Spleen (tissue), 11 donors: Measurements from ENCODE around the gene ADIPOR2. TPM values are rescaled to one million over a fixed set of nuclear protein-coding genes. Genes with fewer than 3 reads are reported as not detected.
"Not testable (repeated sequence)": the region's sequence is repeated elsewhere in the genome, so short reads cannot be mapped to it uniquely, and the experiment has no call there.

Source experiments
- DNase-seq: peaks from one replicate; pipeline ENCODE4 v3.0.0-alpha.2; 2020
- H3K27ac ChIP-seq, 8 donors: fragments of 200-600 bp; sonication (generic) in 7 of 8; 1 replicate in 4 of 8; 2 replicates in 4 of 8; pipeline versions ENCODE4 v1.5.0 to v1.8.0; 2016 to 2021; ENCODE audit warnings: inconsistent platforms in 4 of 8, mild to moderate bottlenecking in 4 of 8, moderate library complexity in 1 of 8
- H3K27me3 ChIP-seq, 7 donors: fragments of 200-600 bp; sonication (generic) in 6 of 7; replicated peaks in 1 of 7; 1 replicate in 4 of 7; 2 replicates in 3 of 7; pipeline versions ENCODE4 v1.5.0 to v1.8.0; 2016 to 2021; ENCODE audit warnings: inconsistent platforms in 3 of 7, mild to moderate bottlenecking in 1 of 7
- H3K36me3 ChIP-seq, 6 donors: fragments of 200-600 bp; sonication (generic) in 5 of 6; 1 replicate in 4 of 6; 2 replicates in 2 of 6; pipeline versions ENCODE4 v1.5.0 to v1.8.0; 2016 to 2021; ENCODE audit warnings: inconsistent platforms in 2 of 6
- H3K4me1 ChIP-seq, 6 donors: fragments of 200-600 bp; sonication (generic) in 5 of 6; 1 replicate in 3 of 6; 2 replicates in 3 of 6; pipeline versions ENCODE4 v1.5.0 to v1.8.0; 2016 to 2021; ENCODE audit warnings: inconsistent platforms in 3 of 6
- H3K4me3 ChIP-seq, 8 donors: fragments of 200-600 bp; sonication (generic) in 7 of 8; 1 replicate in 4 of 8; 2 replicates in 4 of 8; pipeline versions ENCODE4 v1.5.0 to v1.8.0; 2016 to 2021; ENCODE audit warnings: inconsistent platforms in 4 of 8, mild to moderate bottlenecking in 4 of 8, moderate library complexity in 2 of 8
- H3K9me3 ChIP-seq, 8 donors: fragments of 200-600 bp; sonication (generic) in 7 of 8; 1 replicate in 4 of 8; 2 replicates in 4 of 8; pipeline versions ENCODE4 v1.5.0 to v1.8.0; 2016 to 2021; ENCODE audit warnings: inconsistent platforms in 4 of 8
- CTCF ChIP-seq, 11 experiments: fragments of 200-600 bp in 7 of 11; fragments of 450-650 bp in 4 of 11; sonication (generic) in 4 of 11; IDR thresholded peaks in 8 of 11; conservative IDR thresholded peaks in 3 of 11; 1 replicate in 7 of 11; 2 replicates in 4 of 11; pipeline versions ENCODE4 v1.4.0 to v1.8.0; 2016 to 2021; ENCODE audit warnings: antibody characterized with exemption in 11 of 11, inconsistent platforms in 4 of 11, mild to moderate bottlenecking in 1 of 11
- POLR2A ChIP-seq, 3 donors: fragments of 450-650 bp; IDR thresholded peaks; one replicate each; pipeline ENCODE4 v1.5.1; 2017; ENCODE audit warnings: antibody characterized with exemption in 3 of 3, mild to moderate bottlenecking in 1 of 3
- POLR2AphosphoS5 ChIP-seq, 3 donors: sonication (generic); formaldehyde crosslinking; IDR thresholded peaks; one replicate each; pipeline ENCODE4 v1.5.1; 2017; ENCODE audit warnings: antibody characterized with exemption in 3 of 3
- WGBS, 5 donors: extraction: QIAGEN DNeasy Blood & Tissue Kit in 3 of 5; methylation state at CpG; one replicate each; pipeline versions ENCODE4 v1.1.5 to v1.1.7; 2013 to 2018; 5-methylcytosine and 5-hydroxymethylcytosine counted together
- intact Hi-C: fragments of 100-400 bp; cut with DNase I; formaldehyde crosslinking; loops from one replicate; pipeline ENCODE4 v1.15.0; 2023; ENCODE audit warnings: low total_unique reads
- polyA plus RNA-seq, 3 donors: library from polyadenylated mRNA; stranded (reverse); fragments of 200-250 nt; gene quantifications; one replicate each; pipeline ENCODE4 v1.2.1, GENCODE V29; 2013
- total RNA-seq, 7 donors: library from RNA; depleted of rRNA in 3 of 7; stranded (reverse); fragments of >200 nt in 3 of 7; fragmentation: NEBNext Ultra II Directional in 4 of 7; extraction: Animal tissue kit (Norgen Biotek cat#: 25700) in 4 of 7; gene quantifications; one replicate each; pipeline versions ENCODE4 v1.1.0 to v1.2.1, GENCODE V29; 2016 to 2021
- donor health status: healthy with polysubstance abuse.
- donor health status: DM: no; HTN: no; CAD: no; lungs with moderate emphysema.
- donor health status: DM: no; HTN: no; CAD: no.
- donor health status: Bipolar disorder and iron deficiency.
- donor health status: healthy.
- donor health status: DM: no; HTN: no; CAD: no.
- donor health status: DM: yes; HTN: yes; CAD: no.

Gene ADIPOR2
- total and polyA plus RNA-seq, 10 donors, result 12.9 to 43.7 (median 38.8) TPM

- 65 to 74% (median 68%) methylated on average over 15 of the region's 15 CpGs for WGBS, 5 donors
- H3K4me3 ChIP-seq, result peak overlapping the region in 1 of 8 donors; percentile 18
- peaks cover 25 to 84% (median 59%) of the 10 kb centered on the region in 6 donors for H3K4me1 ChIP-seq
Measured at GRCh38 chr12:1692895-1693610, 2.2 kb downstream of the ADIPOR2 start.

GRCh38 chr12:1695097-1695496 is 4.2 kb downstream of the ADIPOR2 start:
- peaks cover 25 to 93% (median 58%) of the 10 kb centered on the region in 6 donors for H3K4me1 ChIP-seq

More at GRCh38 chr12:1692895-1693610, 2.2 kb downstream of the ADIPOR2 start:
- DNase-seq, result no peak
- no peak for TF ChIP-seq POLR2A (IDR thresholded peaks at IDR 0.05)
- no peak for TF ChIP-seq CTCF (IDR thresholded peaks at IDR 0.05 in 8 of 11, conservative IDR thresholded peaks at IDR 0.05 in 3 of 11)
- no peak for TF ChIP-seq POLR2AphosphoS5 (IDR thresholded peaks at IDR 0.05)
- Histone ChIP-seq H3K27ac (peak overlapping the region in 3 of 8 donors; percentile 13 to 97 (median 16)), H3K27me3 (no peaks in the 10 kb centered on the region), H3K9me3 (no peaks in the 10 kb centered on the region), H3K36me3 (no peaks in the 10 kb centered on the region)
- intact Hi-C loops, result no loop called here

GRCh38 chr12:1695886-1696670 is 5.2 kb downstream of the ADIPOR2 start:
- Histone ChIP-seq H3K9me3 (no peaks in the 10 kb centered on the region), H3K36me3 (no peaks in the 10 kb centered on the region), H3K27me3 (no peaks in the 10 kb centered on the region), H3K4me3 (no peak overlapping the region), H3K4me1 (peaks cover 21 to 96% (median 54%) of the 10 kb centered on the region in 6 donors), H3K27ac (no peak overlapping the region)
- TF ChIP-seq POLR2A (IDR thresholded peaks at IDR 0.05) (no peak), CTCF (IDR thresholded peaks at IDR 0.05 in 8 of 11, conservative IDR thresholded peaks at IDR 0.05 in 3 of 11) (no peak), POLR2AphosphoS5 (IDR thresholded peaks at IDR 0.05) (no peak)
- intact Hi-C loops, result no loop called here
- WGBS, 5 donors, result 57 to 72% (median 71%) methylated on average over 8 of the region's 8 CpGs
- DNase-seq, result no peak

More at GRCh38 chr12:1695097-1695496, 4.2 kb downstream of the ADIPOR2 start:
- DNase-seq, H3K9me3 ChIP-seq, H3K27ac ChIP-seq, H3K36me3 ChIP-seq, H3K27me3 ChIP-seq, H3K4me3 ChIP-seq, intact Hi-C loops: not testable (repeated sequence)
- WGBS, 5 donors, result 85 to 97% (median 96%) methylated on average over 8 of the region's 8 CpGs

- H3K27ac ChIP-seq, result no peak overlapping the region
- no peaks in the 10 kb centered on the region for H3K36me3 ChIP-seq
- no peak for DNase-seq
- intact Hi-C loops, result no loop called here
- H3K4me3 ChIP-seq, result no peak overlapping the region
- no peaks in the 10 kb centered on the region for H3K27me3 ChIP-seq
- TF ChIP-seq POLR2A (IDR thresholded peaks at IDR 0.05) (no peak), POLR2AphosphoS5 (IDR thresholded peaks at IDR 0.05) (no peak), CTCF (IDR thresholded peaks at IDR 0.05 in 8 of 11, conservative IDR thresholded peaks at IDR 0.05 in 3 of 11) (no peak)
- no peaks in the 10 kb centered on the region for H3K9me3 ChIP-seq
- H3K4me1 ChIP-seq, result peaks cover 19 to 95% (median 51%) of the 10 kb centered on the region in 6 donors
Measured at GRCh38 chr12:1696800-1697199, 5.9 kb downstream of the ADIPOR2 start.
